Measurements from ENCODE around the gene SEC61B. TPM values are rescaled to one million over a fixed set of nuclear protein-coding genes. Genes with fewer than 3 reads are reported as not detected.

The SEC61B gene
- total RNA-seq, 1 donor from 2014 or later, result 131 TPM

DNA sequence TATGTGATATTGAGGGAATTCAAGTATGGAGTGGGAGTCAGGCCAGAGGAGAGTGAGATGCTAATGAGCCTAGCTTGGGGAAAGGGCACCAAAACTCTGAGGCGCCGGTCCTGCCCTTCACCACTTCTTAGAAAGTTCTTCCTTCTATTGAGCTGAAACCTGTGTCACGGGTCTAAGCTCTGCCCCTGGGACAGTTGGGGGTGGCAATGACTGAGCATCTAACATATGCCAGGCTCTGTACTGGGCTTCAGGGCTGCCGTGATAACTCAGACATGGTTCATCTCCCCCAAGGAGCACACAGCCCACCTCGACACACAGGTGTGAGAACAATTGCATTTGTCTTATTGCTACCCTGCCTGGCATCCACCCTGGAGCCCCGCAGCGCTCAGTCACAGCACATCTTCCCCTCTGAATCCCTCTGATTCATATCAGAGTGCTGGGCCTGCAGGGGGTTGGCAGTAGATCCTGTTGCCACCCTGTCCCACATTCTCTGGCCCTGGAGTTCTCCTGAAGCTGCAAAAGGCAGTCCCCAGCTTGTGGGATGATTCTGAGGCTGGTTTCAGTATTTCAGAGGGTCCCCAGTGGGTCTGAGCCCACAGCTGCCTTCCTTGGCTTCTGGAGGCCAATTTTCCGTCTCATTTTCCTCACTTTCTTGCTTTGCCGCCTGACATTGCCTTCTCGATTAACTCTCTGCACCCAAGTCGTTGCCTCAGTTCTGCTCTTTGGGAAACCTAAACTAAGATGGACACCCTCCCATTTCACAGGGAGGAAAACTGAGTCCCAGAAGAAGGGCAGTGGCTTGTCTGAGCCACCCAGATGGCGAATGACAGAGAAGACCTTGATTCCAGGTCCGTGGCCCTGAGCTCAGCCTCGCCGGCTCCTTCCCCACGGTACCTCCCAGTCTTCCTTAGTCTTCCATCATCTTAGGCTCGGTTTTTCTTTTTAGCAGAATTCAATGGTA lies 42.9 kb upstream of the SEC61B start:
- peaks cover 2% of the 10 kb centered on the region for H3K27me3 Mint-ChIP-seq (ENCODE audit: unreplicated experiment)
- H3K4me3 Mint-ChIP-seq (ENCODE audit: unreplicated experiment), result no peak overlapping the region
- TF ChIP-seq, protein P1, sequence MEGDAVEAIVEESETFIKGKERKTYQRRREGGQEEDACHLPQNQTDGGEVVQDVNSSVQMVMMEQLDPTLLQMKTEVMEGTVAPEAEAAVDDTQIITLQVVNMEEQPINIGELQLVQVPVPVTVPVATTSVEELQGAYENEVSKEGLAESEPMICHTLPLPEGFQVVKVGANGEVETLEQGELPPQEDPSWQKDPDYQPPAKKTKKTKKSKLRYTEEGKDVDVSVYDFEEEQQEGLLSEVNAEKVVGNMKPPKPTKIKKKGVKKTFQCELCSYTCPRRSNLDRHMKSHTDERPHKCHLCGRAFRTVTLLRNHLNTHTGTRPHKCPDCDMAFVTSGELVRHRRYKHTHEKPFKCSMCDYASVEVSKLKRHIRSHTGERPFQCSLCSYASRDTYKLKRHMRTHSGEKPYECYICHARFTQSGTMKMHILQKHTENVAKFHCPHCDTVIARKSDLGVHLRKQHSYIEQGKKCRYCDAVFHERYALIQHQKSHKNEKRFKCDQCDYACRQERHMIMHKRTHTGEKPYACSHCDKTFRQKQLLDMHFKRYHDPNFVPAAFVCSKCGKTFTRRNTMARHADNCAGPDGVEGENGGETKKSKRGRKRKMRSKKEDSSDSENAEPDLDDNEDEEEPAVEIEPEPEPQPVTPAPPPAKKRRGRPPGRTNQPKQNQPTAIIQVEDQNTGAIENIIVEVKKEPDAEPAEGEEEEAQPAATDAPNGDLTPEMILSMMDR (IDR thresholded peaks at IDR 0.05; ENCODE audit: partially characterized antibody, unreplicated experiment), result no peak
- no peaks in the 10 kb centered on the region for H3K36me3 Mint-ChIP-seq (ENCODE audit: unreplicated experiment)
- DNase-seq, result no peak
- no peak overlapping the region for H3K27ac Mint-ChIP-seq (ENCODE audit: unreplicated experiment)
- H3K9me3 Mint-ChIP-seq (ENCODE audit: unreplicated experiment), result peaks cover 5% of the 10 kb centered on the region
- peaks cover 15% of the 10 kb centered on the region for H3K4me1 Mint-ChIP-seq (ENCODE audit: low read depth, unreplicated experiment)

DNA sequence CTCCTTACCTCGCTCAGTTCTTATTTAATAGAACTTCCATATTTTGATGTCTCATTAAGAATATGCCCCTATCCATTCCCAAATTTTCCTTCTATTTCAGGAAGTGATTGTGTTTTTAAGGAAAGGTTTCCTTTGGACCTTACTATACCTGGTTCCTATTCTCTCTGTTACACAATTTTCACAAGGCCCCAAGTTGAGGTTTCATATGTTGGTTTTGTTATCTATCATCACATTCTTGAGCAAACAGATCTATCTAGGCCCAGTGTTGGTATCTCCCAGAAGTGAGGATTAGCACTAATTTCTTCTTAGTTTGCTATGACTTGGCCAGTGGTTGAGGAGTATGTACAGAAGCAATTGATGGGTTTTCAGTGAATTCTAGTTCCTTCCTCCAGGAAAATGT lies 41.9 kb upstream of the SEC61B start:
- Mint-ChIP-seq H3K4me1 (ENCODE audit: low read depth, unreplicated experiment) (peaks cover 11% of the 10 kb centered on the region), H3K9me3 (ENCODE audit: unreplicated experiment) (peaks cover 5% of the 10 kb centered on the region), H3K27me3 (ENCODE audit: unreplicated experiment) (no peaks in the 10 kb centered on the region), H3K4me3 (ENCODE audit: unreplicated experiment) (no peak overlapping the region), H3K36me3 (ENCODE audit: unreplicated experiment) (no peaks in the 10 kb centered on the region), H3K27ac (ENCODE audit: unreplicated experiment) (no peak overlapping the region)
- TF ChIP-seq, protein P1 (IDR thresholded peaks at IDR 0.05; ENCODE audit: partially characterized antibody, unreplicated experiment), result no peak
- no peak for DNase-seq

DNA sequence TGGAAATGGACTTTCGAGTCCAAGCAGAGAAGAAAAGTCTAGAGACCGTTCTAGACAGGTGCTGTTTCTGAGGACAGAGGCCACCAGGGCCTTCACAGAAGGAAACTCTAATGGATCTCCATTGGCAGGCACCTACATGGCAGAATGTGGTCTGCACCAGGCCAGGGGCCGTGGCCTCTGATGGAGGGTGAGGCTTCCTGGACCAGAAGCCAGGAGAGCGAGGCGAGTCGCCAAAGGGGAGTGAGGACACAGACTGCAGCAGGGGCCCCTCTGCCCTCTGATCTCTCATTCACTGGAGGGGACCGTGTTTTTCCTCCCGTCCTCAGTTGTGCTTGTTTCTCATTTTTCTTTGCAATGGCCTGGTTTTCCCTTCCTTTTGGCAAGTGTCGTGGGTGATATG lies 41.4 kb upstream of the SEC61B start:
- no peak for DNase-seq
- TF ChIP-seq, protein P1 (IDR thresholded peaks at IDR 0.05; ENCODE audit: partially characterized antibody, unreplicated experiment), result no peak
- H3K4me3 Mint-ChIP-seq (ENCODE audit: unreplicated experiment), result no peak overlapping the region
- peaks cover under 1% of the 10 kb centered on the region for H3K27me3 Mint-ChIP-seq (ENCODE audit: unreplicated experiment)
- H3K36me3 Mint-ChIP-seq (ENCODE audit: unreplicated experiment), result no peaks in the 10 kb centered on the region
- H3K9me3 Mint-ChIP-seq (ENCODE audit: unreplicated experiment), result peaks cover 8% of the 10 kb centered on the region
- no peak overlapping the region for H3K27ac Mint-ChIP-seq (ENCODE audit: unreplicated experiment)
- H3K4me1 Mint-ChIP-seq (ENCODE audit: low read depth, unreplicated experiment), result peaks cover 9% of the 10 kb centered on the region

DNA sequence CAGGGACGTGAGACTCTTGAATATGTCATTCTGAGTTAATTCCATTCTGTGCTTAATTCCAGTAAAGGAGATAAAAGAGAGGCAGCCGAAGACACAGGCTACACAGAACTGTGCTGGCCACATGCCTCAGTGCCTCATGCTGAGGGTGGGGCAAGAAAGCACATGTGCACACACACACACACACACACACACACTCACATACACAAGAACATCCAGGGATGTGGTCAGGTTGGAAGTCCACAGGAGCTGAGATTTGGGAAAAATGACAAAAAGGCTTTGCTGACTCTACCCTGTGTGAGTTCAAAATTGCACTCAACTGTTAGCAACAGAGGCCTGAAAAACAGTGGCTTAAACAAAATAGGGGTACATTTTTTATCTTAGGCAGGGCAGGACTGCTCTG lies 40.9 kb upstream of the SEC61B start:
- DNase-seq, result no peak
- H3K4me1 Mint-ChIP-seq (ENCODE audit: low read depth, unreplicated experiment), result peaks cover 9% of the 10 kb centered on the region
- TF ChIP-seq, protein P1 (IDR thresholded peaks at IDR 0.05; ENCODE audit: partially characterized antibody, unreplicated experiment), result no peak
- H3K4me3 Mint-ChIP-seq (ENCODE audit: unreplicated experiment), result no peak overlapping the region
- H3K27ac Mint-ChIP-seq (ENCODE audit: unreplicated experiment), result no peak overlapping the region
- H3K9me3 Mint-ChIP-seq (ENCODE audit: unreplicated experiment), result peaks cover 12% of the 10 kb centered on the region
- H3K27me3 Mint-ChIP-seq (ENCODE audit: unreplicated experiment), result peaks cover 4% of the 10 kb centered on the region
- H3K36me3 Mint-ChIP-seq (ENCODE audit: unreplicated experiment), result no peaks in the 10 kb centered on the region

DNA sequence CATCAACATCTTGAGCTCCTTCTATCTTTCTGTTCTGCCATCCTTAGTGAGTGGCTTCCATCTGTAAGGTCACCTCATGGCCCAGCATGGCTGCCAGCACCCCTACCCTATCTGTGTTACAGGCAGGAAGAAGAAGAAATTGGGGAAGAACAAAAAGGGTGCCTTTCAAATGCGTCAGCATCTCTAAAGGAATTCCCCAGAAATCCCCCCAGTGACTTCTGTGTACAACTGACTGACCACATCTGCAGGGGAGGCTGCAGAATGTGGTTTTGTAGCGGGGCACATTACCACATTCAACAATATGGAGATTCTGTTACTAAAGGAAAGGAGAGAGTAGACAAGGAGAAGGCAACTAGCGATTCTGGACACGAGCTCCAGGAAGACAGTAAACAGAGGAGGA lies 40.5 kb upstream of the SEC61B start:
- peaks cover 8% of the 10 kb centered on the region for H3K4me1 Mint-ChIP-seq (ENCODE audit: low read depth, unreplicated experiment)
- peaks cover 4% of the 10 kb centered on the region for H3K27me3 Mint-ChIP-seq (ENCODE audit: unreplicated experiment)
- H3K27ac Mint-ChIP-seq (ENCODE audit: unreplicated experiment), result no peak overlapping the region
- no peak overlapping the region for H3K4me3 Mint-ChIP-seq (ENCODE audit: unreplicated experiment)
- peaks cover 12% of the 10 kb centered on the region for H3K9me3 Mint-ChIP-seq (ENCODE audit: unreplicated experiment)
- H3K36me3 Mint-ChIP-seq (ENCODE audit: unreplicated experiment), result no peaks in the 10 kb centered on the region
- TF ChIP-seq, protein P1 (IDR thresholded peaks at IDR 0.05; ENCODE audit: partially characterized antibody, unreplicated experiment), result no peak
- DNase-seq, result no peak

All from glutamatergic neuron (in vitro differentiated cells).